Progenitor cell of endocrine pancreas (in vitro differentiated cells): ENCODE data around the gene MSANTD2. TPM values are rescaled to one million over a fixed set of nuclear protein-coding genes. Genes with fewer than 3 reads are reported as not detected.

Experiments used
- DNase-seq: peaks from one replicate; pipeline ENCODE4 v3.0.0; 2021; ENCODE audit warnings: low spot score; ENCODE audit not compliant: unreplicated experiment
- H3K27ac Mint-ChIP-seq: 2 replicates; pipeline ENCODE4 v1.8.0; 2021; ENCODE audit warnings: mild to moderate bottlenecking, moderate library complexity, mixed read lengths
- H3K27me3 Mint-ChIP-seq: 2 replicates; pipeline ENCODE4 v1.8.0; 2021; ENCODE audit warnings: mixed read lengths
- H3K36me3 Mint-ChIP-seq: 2 replicates; pipeline ENCODE4 v1.8.0; 2022; ENCODE audit warnings: mixed read lengths; ENCODE audit not compliant: insufficient read depth
- H3K4me1 Mint-ChIP-seq: 2 replicates; pipeline ENCODE4 v1.8.0; 2021; ENCODE audit warnings: low read depth, mixed read lengths
- H3K4me3 Mint-ChIP-seq: 2 replicates; pipeline ENCODE4 v1.8.0; 2021; ENCODE audit warnings: low read depth, mild to moderate bottlenecking, moderate library complexity, mixed read lengths
- H3K9me3 Mint-ChIP-seq: 2 replicates; pipeline ENCODE4 v1.8.0; 2021; ENCODE audit warnings: low read depth, mixed read lengths
- total RNA-seq: library from RNA; stranded (reverse); gene quantifications from 2 replicates; pipeline ENCODE4 v1.2.1, GENCODE V29; 2021
- TF ChIP-seq, protein P1 (sequence below): fragments of 200-600 bp; sonication (generic); IDR thresholded peaks from one replicate; pipeline ENCODE4 v1.5.0; 2021; ENCODE audit warnings: antibody characterized with exemption, mild to moderate bottlenecking; ENCODE audit not compliant: unreplicated experiment

The MSANTD2 gene
- total RNA-seq, 1 donor from 2014 or later = 41.6 TPM

GRCh38 chr11:124743050-124743449 is 57.2 kb downstream of the MSANTD2 start:
- Mint-ChIP-seq H3K4me3 (no peak overlapping the region), H3K4me1 (peaks cover 20% of the 10 kb centered on the region), H3K27me3 (peaks cover 93% of the 10 kb centered on the region), H3K9me3 (no peaks in the 10 kb centered on the region), H3K36me3 (no peaks in the 10 kb centered on the region), H3K27ac (no peak overlapping the region)
- DNase-seq = no peak
- TF ChIP-seq, protein P1, sequence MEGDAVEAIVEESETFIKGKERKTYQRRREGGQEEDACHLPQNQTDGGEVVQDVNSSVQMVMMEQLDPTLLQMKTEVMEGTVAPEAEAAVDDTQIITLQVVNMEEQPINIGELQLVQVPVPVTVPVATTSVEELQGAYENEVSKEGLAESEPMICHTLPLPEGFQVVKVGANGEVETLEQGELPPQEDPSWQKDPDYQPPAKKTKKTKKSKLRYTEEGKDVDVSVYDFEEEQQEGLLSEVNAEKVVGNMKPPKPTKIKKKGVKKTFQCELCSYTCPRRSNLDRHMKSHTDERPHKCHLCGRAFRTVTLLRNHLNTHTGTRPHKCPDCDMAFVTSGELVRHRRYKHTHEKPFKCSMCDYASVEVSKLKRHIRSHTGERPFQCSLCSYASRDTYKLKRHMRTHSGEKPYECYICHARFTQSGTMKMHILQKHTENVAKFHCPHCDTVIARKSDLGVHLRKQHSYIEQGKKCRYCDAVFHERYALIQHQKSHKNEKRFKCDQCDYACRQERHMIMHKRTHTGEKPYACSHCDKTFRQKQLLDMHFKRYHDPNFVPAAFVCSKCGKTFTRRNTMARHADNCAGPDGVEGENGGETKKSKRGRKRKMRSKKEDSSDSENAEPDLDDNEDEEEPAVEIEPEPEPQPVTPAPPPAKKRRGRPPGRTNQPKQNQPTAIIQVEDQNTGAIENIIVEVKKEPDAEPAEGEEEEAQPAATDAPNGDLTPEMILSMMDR = no peak

DNA sequence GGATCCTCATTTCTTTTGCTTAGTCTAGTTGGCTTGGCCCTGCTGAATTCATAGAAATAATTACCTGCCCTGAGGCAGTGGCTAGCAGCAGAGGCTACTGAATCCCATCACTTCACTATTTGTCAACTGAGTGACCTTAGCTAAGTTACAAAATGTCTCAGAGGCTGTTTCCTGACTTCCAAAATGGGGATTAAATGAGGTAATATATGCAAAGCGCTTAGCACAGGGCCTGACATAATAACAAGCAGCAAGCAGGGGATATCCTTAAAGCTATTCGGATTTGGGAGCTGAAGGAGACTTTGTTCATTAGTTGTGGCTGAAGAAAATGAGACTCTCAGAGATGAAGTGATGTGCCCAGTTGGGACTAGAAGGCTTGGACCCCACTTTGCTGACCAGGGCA is 57.7 kb downstream of the MSANTD2 start:
- Mint-ChIP-seq H3K4me1 (peaks cover 20% of the 10 kb centered on the region), H3K4me3 (no peak overlapping the region), H3K36me3 (no peaks in the 10 kb centered on the region), H3K9me3 (no peaks in the 10 kb centered on the region), H3K27me3 (peaks cover 93% of the 10 kb centered on the region), H3K27ac (no peak overlapping the region)
- no peak for DNase-seq
- TF ChIP-seq, protein P1 = no peak

- TF ChIP-seq, protein P1 = peak; percentile 57
- H3K4me3 Mint-ChIP-seq = peak overlapping the region; percentile 57
- no peaks in the 10 kb centered on the region for H3K36me3 Mint-ChIP-seq
- H3K4me1 Mint-ChIP-seq = peaks cover 11% of the 10 kb centered on the region
- H3K27ac Mint-ChIP-seq = no peak overlapping the region
- no peaks in the 10 kb centered on the region for H3K9me3 Mint-ChIP-seq
- H3K27me3 Mint-ChIP-seq = peaks cover 92% of the 10 kb centered on the region
- no peak for DNase-seq
Measured at GRCh38 chr11:124740277-124740882, 59.8 kb downstream of the MSANTD2 start.

GRCh38 chr11:124739479-124740276 is 60.5 kb downstream of the MSANTD2 start, which contains the start of gene NRGN:
NRGN (plus strand) TSS chr11:124739942; CDS start chr11:124740085, 143 bp downstream.
- H3K36me3 Mint-ChIP-seq = no peaks in the 10 kb centered on the region
- H3K4me1 Mint-ChIP-seq = peaks cover 7% of the 10 kb centered on the region
- DNase-seq = peak; percentile 88
- TF ChIP-seq, protein P1 = no peak
- H3K4me3 Mint-ChIP-seq = peak within 1 kb of the TSS; percentile 57
- peak within 1 kb of the TSS; percentile 17 for H3K27ac Mint-ChIP-seq
- H3K27me3 Mint-ChIP-seq = peaks cover 90% of the 10 kb centered on the region
- H3K9me3 Mint-ChIP-seq = no peaks in the 10 kb centered on the region

DNA sequence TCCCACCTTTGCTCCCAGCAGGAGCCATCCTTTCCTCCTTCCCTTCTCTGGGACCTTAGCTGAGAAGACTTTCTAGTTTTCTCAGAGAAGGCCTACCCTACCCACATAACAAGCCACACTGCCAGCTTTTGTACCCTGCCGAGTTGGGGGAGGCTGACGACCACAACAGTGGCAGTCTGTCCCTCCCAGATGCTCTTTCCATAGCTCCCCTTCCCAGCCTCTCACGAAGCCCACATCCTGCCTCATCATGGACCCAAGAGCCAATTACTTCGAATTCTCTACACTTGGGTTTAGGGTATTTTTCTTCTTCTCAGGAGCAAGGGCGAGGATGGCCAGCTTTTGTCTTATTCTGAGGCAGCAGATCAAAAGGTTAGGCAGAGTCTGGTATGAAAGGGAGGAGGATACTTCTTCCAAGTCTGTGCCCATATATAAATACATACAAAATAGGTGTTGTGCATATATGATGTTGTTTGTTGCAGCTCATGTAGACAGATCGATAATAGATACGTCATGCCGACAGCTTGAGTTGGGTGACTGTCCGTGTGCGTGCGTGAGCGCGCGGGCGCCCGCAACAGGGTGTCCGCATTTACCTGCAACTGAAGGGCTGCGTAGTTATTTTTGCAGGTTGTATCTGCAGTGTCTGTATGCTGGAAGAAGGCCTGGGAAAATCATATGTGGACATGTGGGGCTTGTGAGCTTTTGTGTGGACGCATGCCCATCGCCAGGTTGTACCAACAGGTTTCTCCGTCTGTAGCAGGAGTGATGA is 61.3 kb downstream of the MSANTD2 start:
- DNase-seq = no peak
- Mint-ChIP-seq H3K27ac (peak overlapping the region; percentile 17), H3K27me3 (peaks cover 90% of the 10 kb centered on the region), H3K9me3 (no peaks in the 10 kb centered on the region), H3K4me3 (peak overlapping the region; percentile 57), H3K4me1 (peaks cover 7% of the 10 kb centered on the region), H3K36me3 (no peaks in the 10 kb centered on the region)
- TF ChIP-seq, protein P1 = no peak
